GM12878 (cell line): ENCODE data around the gene TEAD4.

Experiments used
- ATF2 ChIP-seq: IDR thresholded peaks from 2 replicates; pipeline ENCODE4 v1.6.1; 2012; ENCODE audit warnings: low read length, inconsistent platforms
- BCL11A ChIP-seq: IDR thresholded peaks from 2 replicates; pipeline ENCODE4 v1.6.1; 2011; ENCODE audit warnings: low read depth, low read length
- BHLHE40 ChIP-seq, 2 experiments: fragments of 450-650 bp in 1 of 2; IDR thresholded peaks; 2 replicates each; pipeline ENCODE4 v1.6.1; 2011 to 2017; ENCODE audit warnings: low read depth in 2 of 2, borderline replicate concordance in 1 of 2, improper control_type of control experiment in 1 of 2, low read length in 1 of 2, mild to moderate bottlenecking in 1 of 2
- CHD4 ChIP-seq: fragments of 200-600 bp; sonication (generic); IDR thresholded peaks from 2 replicates; pipeline ENCODE4 v1.6.1; 2016; ENCODE audit warnings: mild to moderate bottlenecking
- CREM ChIP-seq: IDR thresholded peaks from 2 replicates; pipeline ENCODE4 v1.6.1; 2014; ENCODE audit warnings: antibody characterized with exemption, low read depth
- CTCF ChIP-seq, 3 experiments: IDR thresholded peaks in 2 of 3; conservative IDR thresholded peaks in 1 of 3; 2 replicates each; pipeline ENCODE4 v1.5.1; 2011; ENCODE audit warnings: low read depth in 3 of 3, low read length in 3 of 3, mild to moderate bottlenecking in 3 of 3, control low read depth in 2 of 3, moderate library complexity in 2 of 3, inconsistent platforms in 1 of 3, mixed read lengths in 1 of 3; ENCODE audit not compliant: control insufficient read depth in 2 of 3, insufficient read depth in 1 of 3; ENCODE audit errors: extremely low read depth in 1 of 3
- MXI1 ChIP-seq: fragments of 150-350 bp; IDR thresholded peaks from 2 replicates; pipeline ENCODE4 v1.6.1; 2011; ENCODE audit warnings: low read depth, mild to moderate bottlenecking, inconsistent platforms, low read length, improper control_type of control experiment
- NRF1 ChIP-seq: conservative IDR thresholded peaks from 2 replicates; pipeline ENCODE4 v1.6.1; 2011; ENCODE audit warnings: mild to moderate bottlenecking, low read depth, low read length, improper control_type of control experiment
- RFX5 ChIP-seq: IDR thresholded peaks from 2 replicates; pipeline ENCODE4 v1.6.1; 2011; ENCODE audit warnings: low read depth, low read length, improper control_type of control experiment
- SMAD5 ChIP-seq: IDR thresholded peaks from 2 replicates; pipeline ENCODE4 v1.6.1; 2016; ENCODE audit warnings: antibody characterized with exemption, low read depth

GRCh38 chr12:3065300-3065699 is 106.1 kb downstream of the TEAD4 start:
- TF ChIP-seq CHD4, result no peak
- no peak for TF ChIP-seq BHLHE40 (IDR thresholded peaks at IDR 0.05; ENCODE audit: borderline replicate concordance in 1 of 2, low read depth in 2 of 2, low read length in 1 of 2)
- TF ChIP-seq CTCF (IDR thresholded peaks at IDR 0.05 in 2 of 3, conservative IDR thresholded peaks at IDR 0.05 in 1 of 3; ENCODE audit: control insufficient read depth in 2 of 3, extremely low read depth in 1 of 3, insufficient read depth in 1 of 3, low read depth in 3 of 3, low read length in 3 of 3), result no peak
- no peak for TF ChIP-seq BCL11A
- TF ChIP-seq CREM, result no peak
- TF ChIP-seq ATF2, result no peak
- TF ChIP-seq RFX5, result no peak
- TF ChIP-seq MXI1, result no peak
- TF ChIP-seq NRF1, result no peak
- TF ChIP-seq SMAD5, result no peak
